Measurements from ENCODE around the gene CNTNAP2.

CNTNAP2 gene

GRCh38 chr7:148210804-148211325 is 2094.3 kb downstream of the CNTNAP2 start:
- DNase-seq = no peak
- Mint-ChIP-seq H3K4me3 (no peak overlapping the region), H3K9me3 (no peaks in the 10 kb centered on the region), H3K4me1 (no peaks in the 10 kb centered on the region), H3K27ac (no peak overlapping the region), H3K27me3 (peaks cover 9% of the 10 kb centered on the region), H3K36me3 (no peaks in the 10 kb centered on the region)
- CTCF ChIA-PET = no interaction called here

GRCh38 chr7:148211740-148212151 is 2095.1 kb downstream of the CNTNAP2 start:
- H3K36me3 Mint-ChIP-seq = no peaks in the 10 kb centered on the region
- H3K27ac Mint-ChIP-seq = no peak overlapping the region
- no peak overlapping the region for H3K4me3 Mint-ChIP-seq
- H3K4me1 Mint-ChIP-seq = no peaks in the 10 kb centered on the region
- peaks cover 9% of the 10 kb centered on the region for H3K27me3 Mint-ChIP-seq
- DNase-seq = no peak
- CTCF ChIA-PET = no interaction called here
- no peaks in the 10 kb centered on the region for H3K9me3 Mint-ChIP-seq

- peaks cover 9% of the 10 kb centered on the region for H3K27me3 Mint-ChIP-seq
Measured at GRCh38 chr7:148212731-148213130, 2096.1 kb downstream of the CNTNAP2 start.

GRCh38 chr7:148214101-148214500 is 2097.5 kb downstream of the CNTNAP2 start:
- CTCF ChIA-PET = no interaction called here
- H3K4me3 Mint-ChIP-seq = no peak overlapping the region
- H3K4me1 Mint-ChIP-seq = no peaks in the 10 kb centered on the region
- no peaks in the 10 kb centered on the region for H3K9me3 Mint-ChIP-seq
- H3K27me3 Mint-ChIP-seq = peaks cover 9% of the 10 kb centered on the region
- no peak for DNase-seq
- H3K27ac Mint-ChIP-seq = no peak overlapping the region
- H3K36me3 Mint-ChIP-seq = no peaks in the 10 kb centered on the region

More at GRCh38 chr7:148212731-148213130, 2096.1 kb downstream of the CNTNAP2 start:
- CTCF ChIA-PET = no interaction called here
- no peaks in the 10 kb centered on the region for H3K36me3 Mint-ChIP-seq
- no peak for DNase-seq
- no peaks in the 10 kb centered on the region for H3K9me3 Mint-ChIP-seq
- H3K27ac Mint-ChIP-seq = no peak overlapping the region
- H3K4me3 Mint-ChIP-seq = no peak overlapping the region
- H3K4me1 Mint-ChIP-seq = no peaks in the 10 kb centered on the region

GRCh38 chr7:148218603-148219002 is 2102.0 kb downstream of the CNTNAP2 start:
- Mint-ChIP-seq H3K4me3 (no peak overlapping the region), H3K36me3 (no peaks in the 10 kb centered on the region), H3K27ac (no peak overlapping the region), H3K4me1 (no peaks in the 10 kb centered on the region), H3K27me3 (peaks cover 4% of the 10 kb centered on the region), H3K9me3 (no peaks in the 10 kb centered on the region)
- DNase-seq = no peak
- CTCF ChIA-PET = no interaction called here

GRCh38 chr7:148222721-148223120 is 2106.1 kb downstream of the CNTNAP2 start:
- Mint-ChIP-seq H3K4me1 (no peaks in the 10 kb centered on the region), H3K4me3 (no peak overlapping the region), H3K27me3 (no peaks in the 10 kb centered on the region), H3K9me3 (peaks cover 9% of the 10 kb centered on the region), H3K27ac (no peak overlapping the region), H3K36me3 (no peaks in the 10 kb centered on the region)
- no peak for DNase-seq
- CTCF ChIA-PET = no interaction called here

- Mint-ChIP-seq H3K27me3 (no peaks in the 10 kb centered on the region), H3K9me3 (peaks cover 9% of the 10 kb centered on the region), H3K36me3 (no peaks in the 10 kb centered on the region), H3K4me3 (no peak overlapping the region), H3K27ac (no peak overlapping the region), H3K4me1 (no peaks in the 10 kb centered on the region)
- no peak for DNase-seq
- CTCF ChIA-PET = interaction anchor here (1.0 kb wide), 1 partner anchor 40 kb away, joined by 3 read pairs; no protein-coding TSS in a partner anchor
Measured at GRCh38 chr7:148223160-148223559, 2106.6 kb downstream of the CNTNAP2 start.

- CTCF ChIA-PET = interaction anchor here (1.0 kb wide), 1 partner anchor 39 kb away, joined by 3 read pairs; no protein-coding TSS in a partner anchor
- Mint-ChIP-seq H3K36me3 (no peaks in the 10 kb centered on the region), H3K27me3 (no peaks in the 10 kb centered on the region), H3K9me3 (peaks cover 9% of the 10 kb centered on the region), H3K27ac (no peak overlapping the region), H3K4me3 (no peak overlapping the region), H3K4me1 (no peaks in the 10 kb centered on the region)
- no peak for DNase-seq
Measured at GRCh38 chr7:148223738-148224137, 2107.1 kb downstream of the CNTNAP2 start.

GRCh38 chr7:148230296-148230695 is 2113.7 kb downstream of the CNTNAP2 start:
- no peak overlapping the region for H3K27ac Mint-ChIP-seq
- peaks cover 2% of the 10 kb centered on the region for H3K9me3 Mint-ChIP-seq
- H3K36me3 Mint-ChIP-seq = no peaks in the 10 kb centered on the region
- peaks cover 4% of the 10 kb centered on the region for H3K27me3 Mint-ChIP-seq
- H3K4me1 Mint-ChIP-seq = no peaks in the 10 kb centered on the region
- H3K4me3 Mint-ChIP-seq = no peak overlapping the region
- CTCF ChIA-PET = no interaction called here
- no peak for DNase-seq

- no peaks in the 10 kb centered on the region for H3K9me3 Mint-ChIP-seq
- peaks cover 4% of the 10 kb centered on the region for H3K27me3 Mint-ChIP-seq
- no peak overlapping the region for H3K27ac Mint-ChIP-seq
- no peak for DNase-seq
- CTCF ChIA-PET = no interaction called here
- no peaks in the 10 kb centered on the region for H3K4me1 Mint-ChIP-seq
- no peak overlapping the region for H3K4me3 Mint-ChIP-seq
- no peaks in the 10 kb centered on the region for H3K36me3 Mint-ChIP-seq
Measured at GRCh38 chr7:148230883-148231282, 2114.3 kb downstream of the CNTNAP2 start.

- Mint-ChIP-seq H3K27ac (no peak overlapping the region), H3K27me3 (peaks cover 4% of the 10 kb centered on the region), H3K4me3 (no peak overlapping the region), H3K9me3 (no peaks in the 10 kb centered on the region), H3K36me3 (no peaks in the 10 kb centered on the region), H3K4me1 (no peaks in the 10 kb centered on the region)
- CTCF ChIA-PET = no interaction called here
- no peak for DNase-seq
Measured at GRCh38 chr7:148232784-148233183, 2116.2 kb downstream of the CNTNAP2 start.

- Mint-ChIP-seq H3K4me1 (no peaks in the 10 kb centered on the region), H3K4me3 (no peak overlapping the region), H3K27ac (no peak overlapping the region), H3K36me3 (no peaks in the 10 kb centered on the region), H3K9me3 (no peaks in the 10 kb centered on the region), H3K27me3 (peaks cover 4% of the 10 kb centered on the region)
- no peak for DNase-seq
- CTCF ChIA-PET = no interaction called here
Measured at GRCh38 chr7:148234715-148235114, 2118.1 kb downstream of the CNTNAP2 start.

- Mint-ChIP-seq H3K4me3 (no peak overlapping the region), H3K4me1 (no peaks in the 10 kb centered on the region), H3K27ac (no peak overlapping the region), H3K36me3 (no peaks in the 10 kb centered on the region), H3K27me3 (peaks cover 19% of the 10 kb centered on the region), H3K9me3 (no peaks in the 10 kb centered on the region)
- DNase-seq = no peak
- CTCF ChIA-PET = no interaction called here
Measured at GRCh38 chr7:148238761-148239325, 2122.2 kb downstream of the CNTNAP2 start.

- Mint-ChIP-seq H3K27me3 (peaks cover 19% of the 10 kb centered on the region), H3K27ac (no peak overlapping the region), H3K4me3 (no peak overlapping the region), H3K36me3 (no peaks in the 10 kb centered on the region), H3K9me3 (no peaks in the 10 kb centered on the region), H3K4me1 (no peaks in the 10 kb centered on the region)
- DNase-seq = no peak
- CTCF ChIA-PET = interaction anchor here (0.8 to 2.0 kb wide), 8 partner anchors 9 to 134 kb away, joined by 3 to 5 read pairs (median 3); no protein-coding TSS in a partner anchor
Measured at GRCh38 chr7:148241700-148242293, 2125.2 kb downstream of the CNTNAP2 start.

GRCh38 chr7:148242294-148242821 is 2125.8 kb downstream of the CNTNAP2 start:
- no peak overlapping the region for H3K4me3 Mint-ChIP-seq
- H3K27ac Mint-ChIP-seq = no peak overlapping the region
- no peaks in the 10 kb centered on the region for H3K9me3 Mint-ChIP-seq
- no peaks in the 10 kb centered on the region for H3K4me1 Mint-ChIP-seq
- CTCF ChIA-PET = interaction anchor here (0.8 to 2.0 kb wide), 9 partner anchors 9 to 135 kb away, joined by 3 to 5 read pairs (median 3); no protein-coding TSS in a partner anchor
- no peak for DNase-seq
- no peaks in the 10 kb centered on the region for H3K36me3 Mint-ChIP-seq
- peaks cover 19% of the 10 kb centered on the region for H3K27me3 Mint-ChIP-seq
